IMR-90 (cell line): Measurements from ENCODE around the gene TRDN. TPM values are rescaled to one million over a fixed set of nuclear protein-coding genes. Genes with fewer than 3 reads are reported as not detected.

Experiments used
- ATAC-seq: fragments of 200-7000 bp; cut with Tn5 transposase; 2 replicates; pipeline ENCODE4 v1.9.1; 2020; ENCODE audit warnings: low read depth, mild to moderate bottlenecking, moderate library complexity
- BruUV-seq: library from RNA; stranded (reverse); fragments of 400-500 nt; replicated peaks from 2 replicates; lab custom pipeline; 2021; lab: Mats Ljungman, UMichigan
- CTCF ChIA-PET: fragments of 300-600 bp; formaldehyde crosslinking; extraction: SDS; loops from one replicate; lab custom pipeline; 2021; ENCODE audit warnings: antibody characterized with exemption; lab: Yijun Ruan, JAX
- POLR2A ChIA-PET: fragments of 300-600 bp; sonication (Branson Sonifier 250); formaldehyde crosslinking; loops from one replicate; lab custom pipeline; 2022; ENCODE audit warnings: antibody characterized with exemption; ENCODE audit not compliant: unreplicated experiment; lab: Charles Lee
- DNase-seq: peaks from one replicate; pipeline ENCODE4 v3.0.0; 2013
- H2AFZ ChIP-seq: replicated peaks from 2 replicates; pipeline ENCODE3; 2013; ENCODE audit warnings: low read length, mild to moderate bottlenecking; ENCODE audit not compliant: poor library complexity
- H2AK5ac ChIP-seq: 2 replicates; pipeline ENCODE4 v1.6.1; 2013; ENCODE audit warnings: low read depth, low read length, inconsistent platforms
- H2AK9ac ChIP-seq: replicated peaks from 2 replicates; pipeline ENCODE3; 2013; ENCODE audit warnings: mild to moderate bottlenecking, low read depth, low read length, moderate library complexity; ENCODE audit not compliant: poor library complexity
- H2BK120ac ChIP-seq: 2 replicates; pipeline ENCODE4 v1.6.1; 2013; ENCODE audit warnings: low read depth, low read length, inconsistent platforms
- H2BK15ac ChIP-seq: 3 replicates; pipeline ENCODE4 v1.6.1; 2013; ENCODE audit warnings: low read depth, low read length, inconsistent platforms
- H2BK20ac ChIP-seq: 2 replicates; pipeline ENCODE4 v1.6.1; 2013; ENCODE audit warnings: low read depth, mild to moderate bottlenecking, inconsistent platforms, low read length, moderate library complexity
- H2BK5ac ChIP-seq: 2 replicates; pipeline ENCODE4 v1.6.1; 2013; ENCODE audit warnings: mild to moderate bottlenecking, low read depth, low read length, inconsistent platforms; ENCODE audit not compliant: poor library complexity, severe bottlenecking
- H3K14ac ChIP-seq: replicated peaks from 2 replicates; pipeline ENCODE4 v1.6.1; 2013; ENCODE audit warnings: low read depth, low read length, inconsistent platforms
- H3K18ac ChIP-seq: 2 replicates; pipeline ENCODE4 v1.6.1; 2013; ENCODE audit warnings: low read depth, low read length, control low read depth
- H3K23ac ChIP-seq: 2 replicates; pipeline ENCODE4 v1.6.1; 2013; ENCODE audit warnings: low read depth, low read length, inconsistent platforms
- H3K27ac ChIP-seq: 2 replicates; pipeline ENCODE4 v1.5.1; 2013; ENCODE audit warnings: mild to moderate bottlenecking, control low read depth, low read length; ENCODE audit not compliant: insufficient read depth
- H3K27me3 ChIP-seq: 2 replicates; pipeline ENCODE4 v1.6.1; 2013; ENCODE audit warnings: low read length; ENCODE audit not compliant: control insufficient read depth, insufficient read depth
- H3K36me3 ChIP-seq: 2 replicates; pipeline ENCODE4 v1.6.1; 2013; ENCODE audit warnings: low read length, mixed read lengths; ENCODE audit not compliant: control insufficient read depth, insufficient read depth
- H3K4ac ChIP-seq: 2 replicates; pipeline ENCODE4 v1.6.1; 2013; ENCODE audit warnings: low read depth, low read length, inconsistent platforms
- H3K4me1 ChIP-seq: 2 replicates; pipeline ENCODE4 v1.6.1; 2013; ENCODE audit warnings: low read length, mixed read lengths; ENCODE audit not compliant: control insufficient read depth, insufficient read depth
- H3K4me2 ChIP-seq: 2 replicates; pipeline ENCODE4 v1.6.1; 2013; ENCODE audit warnings: low read depth, mild to moderate bottlenecking, control low read depth, low read length, moderate library complexity
- H3K4me3 ChIP-seq: 2 replicates; pipeline ENCODE4 v1.5.1; 2013; ENCODE audit warnings: low read depth, mild to moderate bottlenecking, control low read depth, low read length, moderate library complexity; ENCODE audit not compliant: insufficient read depth
- H3K56ac ChIP-seq: 2 replicates; pipeline ENCODE4 v1.6.1; 2013; ENCODE audit warnings: low read length, inconsistent platforms; ENCODE audit not compliant: insufficient read depth; ENCODE audit errors: extremely low read depth
- H3K79me1 ChIP-seq, 2 experiments: 2 replicates each; pipeline ENCODE4 v1.6.1; 2013; ENCODE audit warnings: low read length in 2 of 2, inconsistent platforms in 1 of 2, low read depth in 1 of 2
- H3K9ac ChIP-seq: 2 replicates; pipeline ENCODE4 v1.6.1; 2013; ENCODE audit warnings: low read depth, low read length, control low read depth
- H3K9me1 ChIP-seq: 2 replicates; pipeline ENCODE4 v1.6.1; 2013; ENCODE audit warnings: low read length, inconsistent platforms; ENCODE audit not compliant: insufficient read depth
- H3K9me3 ChIP-seq: 2 replicates; pipeline ENCODE4 v1.6.1; 2013; ENCODE audit warnings: low read length; ENCODE audit not compliant: control insufficient read depth, insufficient read depth
- H4K20me1 ChIP-seq: 2 replicates; pipeline ENCODE4 v1.6.1; 2013; ENCODE audit warnings: low read length, inconsistent platforms; ENCODE audit not compliant: insufficient read depth
- H4K5ac ChIP-seq: 2 replicates; pipeline ENCODE4 v1.6.1; 2013; ENCODE audit warnings: mild to moderate bottlenecking, low read depth, low read length, control low read depth
- H4K8ac ChIP-seq, 2 experiments: 2 replicates each; pipeline ENCODE4 v1.6.1; 2013; ENCODE audit warnings: low read depth in 2 of 2, low read length in 2 of 2, control low read depth in 1 of 2, inconsistent platforms in 1 of 2
- H4K91ac ChIP-seq: 2 replicates; pipeline ENCODE4 v1.6.1; 2013; ENCODE audit warnings: low read depth, low read length, inconsistent platforms; ENCODE audit not compliant: insufficient read depth
- CHD1 ChIP-seq: IDR thresholded peaks from 2 replicates; pipeline ENCODE4 v1.6.1; 2012; ENCODE audit warnings: low read depth, low read length, improper control_type of control experiment
- CTCF ChIP-seq: conservative IDR thresholded peaks from 2 replicates; pipeline ENCODE4 v1.5.1; 2012; ENCODE audit warnings: mild to moderate bottlenecking, low read depth, low read length, improper control_type of control experiment
- MAFK ChIP-seq: IDR thresholded peaks from 2 replicates; pipeline ENCODE4 v1.6.1; 2012; ENCODE audit warnings: low read depth, low read length, improper control_type of control experiment
- RAD21 ChIP-seq: IDR thresholded peaks from 2 replicates; pipeline ENCODE4 v1.6.1; 2012; ENCODE audit warnings: low read length, improper control_type of control experiment
- SMC3 ChIP-seq: fragments of 150-350 bp; IDR thresholded peaks from 2 replicates; pipeline ENCODE4 v1.6.1; 2016; ENCODE audit warnings: low read depth, mild to moderate bottlenecking, antibody characterized with exemption, low read length, moderate library complexity
- WGBS, 2 experiments: methylation state at CpG; one replicate each; pipeline versions ENCODE4 v1.1.5 to v1.1.7; 2013; ENCODE audit warnings: missing lambda C conversion rate in 2 of 2; ENCODE audit not compliant: insufficient read length in 1 of 2; ENCODE audit errors: extremely low coverage in 2 of 2; 5-methylcytosine and 5-hydroxymethylcytosine counted together
- dilution Hi-C: fragments of 300-500 bp; cut with HindIII; formaldehyde crosslinking; loops from one replicate; pipeline ENCODE4 v1.14.3; 2018; ENCODE audit warnings: low sequenced_read_pairs; ENCODE audit not compliant: unreplicated experiment
- in situ Hi-C: fragments of 300-500 bp; cut with MboI; formaldehyde crosslinking; loops from 3 replicates; pipeline ENCODE4 v1.14.3; 2019; ENCODE audit warnings: low sequenced_read_pairs, inconsistent platforms, mixed read lengths
- intact Hi-C: fragments of 100-400 bp; cut with micrococcal nuclease; formaldehyde crosslinking; loops from 2 replicates; pipeline ENCODE4 v1.10.0; 2022
- polyA plus RNA-seq, 3 experiments: library from polyadenylated mRNA; depleted of rRNA; stranded (reverse); fragments of >200 nt; gene quantifications; 2 replicates each; pipeline ENCODE4 v1.2.3, GENCODE V29; 2012; ENCODE audit warnings: low replicate concordance in 1 of 3
- total RNA-seq: library from RNA; depleted of rRNA; stranded (reverse); fragments of >200 nt; gene quantifications from 2 replicates; pipeline ENCODE4 v1.2.3, GENCODE V29; 2012

Gene TRDN
- total and polyA plus RNA-seq, 2 of the 4 experiments (the other 2 are of a cell fraction): not detected

GRCh38 chr6:123415844-123416468 lies 220.8 kb downstream of the TRDN start:
- Histone ChIP-seq H2BK15ac (no peak overlapping the region), H2AK5ac (no peak overlapping the region), H4K8ac (no peak overlapping the region), H3K27me3 (no peaks in the 10 kb centered on the region), H3K4me1 (no peaks in the 10 kb centered on the region), H2AK9ac (no peak overlapping the region), H3K9ac (no peak overlapping the region), H3K18ac (no peak overlapping the region), H4K5ac (no peak overlapping the region), H4K20me1 (no peaks in the 10 kb centered on the region), H3K9me3 (no peaks in the 10 kb centered on the region), H4K91ac (no peak overlapping the region), H3K4ac (no peak overlapping the region), H3K14ac (no peak overlapping the region), H3K79me1 (no peaks in the 10 kb centered on the region), H2BK5ac (no peak overlapping the region), H3K27ac (no peak overlapping the region), H3K23ac (no peak overlapping the region), H2BK120ac (no peak overlapping the region), H2BK20ac (no peak overlapping the region), H3K4me2 (no peak overlapping the region), H2AFZ (no peak overlapping the region), H3K4me3 (no peak overlapping the region), H3K9me1 (no peaks in the 10 kb centered on the region), H3K36me3 (no peaks in the 10 kb centered on the region), H3K56ac (no peak overlapping the region)
- dilution Hi-C loops (no loop called here), in situ Hi-C loops (no loop called here), intact Hi-C loops (loop anchor here (1.0 to 10.0 kb wide), 2 partner anchors 550 to 681 kb away; no protein-coding TSS in a partner anchor)
- DNase-seq: peak; percentile 37
- ChIA-PET CTCF (no interaction called here), POLR2A (no interaction called here)
- ATAC-seq: peak; percentile 48; the same call in 1 of the 2 replicates
- TF ChIP-seq MAFK (no peak), CHD1 (no peak), RAD21 (peak; percentile 39), CTCF (peak; percentile 57), SMC3 (peak; percentile 25; the same call in 1 of the 2 replicates)
- BruUV-seq: no TSS peak
- WGBS, 2 experiments: no CpG with 5 or more reads among the region's 6 CpGs
